ENCODE results near the gene NAP1L4. TPM values are rescaled to one million over a fixed set of nuclear protein-coding genes. Genes with fewer than 3 reads are reported as not detected.
A peak's percentile ranks its signal among the peaks of the same experiment; 100 is the strongest.

The NAP1L4 gene
- total and polyA plus RNA-seq, 2 of the 8 experiments (the other 6 are each of a cell fraction or from before 2014, with no cell fraction given) = 75.8 to 194 TPM

- no peak for TF ChIP-seq SUZ12 (IDR thresholded peaks at IDR 0.05; ENCODE audit: low read length)
- TF ChIP-seq HDAC2 (IDR thresholded peaks at IDR 0.05; ENCODE audit: borderline replicate concordance in 1 of 2, low read depth in 2 of 2, low read length in 2 of 2) = no peak
- no peak for TF ChIP-seq ZNF274 (IDR thresholded peaks at IDR 0.05; ENCODE audit: borderline replicate concordance, extremely low read depth, low read length)
- no peak for TF ChIP-seq RXRA (IDR thresholded peaks at IDR 0.05; ENCODE audit: insufficient read depth, low read depth, low read length)
Measured at GRCh38 chr11:2896047-2896446, 96.1 kb downstream of the NAP1L4 start (continued).

Small RNA genes lying within 50 kb of the gene (small RNA-seq; reads per million reads assigned to genes)
- 7.0 reads per million, percentile 73 among the genes with 10 or more reads in this experiment for gene SNORA54 (ENCODE audit: insufficient read depth)

Other genes with a start within 250 kb of the NAP1L4 start
- gene CDKN1C, start 106.6 kb downstream of the NAP1L4 start, total RNA-seq (2021; fragmentation: NEBNext Ultra II Directional; extraction: Animal tissue kit (Norgen Biotek cat#: 25700)) = 12.8 and 16.2 TPM in 2 replicates
- 14.1 and 21.8 TPM in 2 replicates for gene CDKN1C, start 106.6 kb downstream of the NAP1L4 start, polyA plus RNA-seq (2011; rRNA removed)
- 5.2 and 5.4 TPM in 2 replicates for gene PHLDA2, start 62.9 kb downstream of the NAP1L4 start, total RNA-seq (2021; fragmentation: NEBNext Ultra II Directional; extraction: Animal tissue kit (Norgen Biotek cat#: 25700))
- 7.6 and 11.6 TPM in 2 replicates for gene PHLDA2, start 62.9 kb downstream of the NAP1L4 start, polyA plus RNA-seq (2011; rRNA removed)
- gene CARS1, start 65.1 kb upstream of the NAP1L4 start, total RNA-seq (2021; fragmentation: NEBNext Ultra II Directional; extraction: Animal tissue kit (Norgen Biotek cat#: 25700)) = 89.4 and 100 TPM in 2 replicates
- gene CARS1, start 65.1 kb upstream of the NAP1L4 start, polyA plus RNA-seq (2011; rRNA removed) = 44.1 and 52.2 TPM in 2 replicates
- 7.9 and 9.9 TPM in 2 replicates for gene OSBPL5, start 173.0 kb upstream of the NAP1L4 start, total RNA-seq (2021; fragmentation: NEBNext Ultra II Directional; extraction: Animal tissue kit (Norgen Biotek cat#: 25700))
- gene OSBPL5, start 173.0 kb upstream of the NAP1L4 start, polyA plus RNA-seq (2011; rRNA removed) = 3.4 and 6.0 TPM in 2 replicates
- gene MRGPRG, start 226.5 kb upstream of the NAP1L4 start, total RNA-seq (2021; fragmentation: NEBNext Ultra II Directional; extraction: Animal tissue kit (Norgen Biotek cat#: 25700)) = not detected in 2 replicates
- not detected in 2 replicates for gene MRGPRG, start 226.5 kb upstream of the NAP1L4 start, polyA plus RNA-seq (2011; rRNA removed)
- gene MRGPRE, start 240.1 kb upstream of the NAP1L4 start, total RNA-seq (2021; fragmentation: NEBNext Ultra II Directional; extraction: Animal tissue kit (Norgen Biotek cat#: 25700)) = not detected in 2 replicates
- gene MRGPRE, start 240.1 kb upstream of the NAP1L4 start, polyA plus RNA-seq (2011; rRNA removed) = not detected in 2 replicates

Measured in H1 (cell line).